GM19452 (cell line): Measurements from ENCODE around the gene DMRTA1.
"Not testable (repeated sequence)": the region's sequence is repeated elsewhere in the genome, so short reads cannot be mapped to it uniquely, and the experiment has no call there.

Experiments used
- ATAC-seq: cut with Tn5 transposase; IDR thresholded peaks from one replicate; pipeline ENCODE4 v1.9.1; 2021; ENCODE audit not compliant: unreplicated experiment

DMRTA1 gene

GRCh38 chr9:22446589-22446949 lies at the start of gene DMRTA1:
TSS of gene DMRTA1 (plus strand) at chr9:22446824. CDS start at chr9:22447066, 242 bp downstream.
- ATAC-seq = peak; percentile 21

GRCh38 chr9:22401671-22402070 lies 45.0 kb upstream of the DMRTA1 start:
- ATAC-seq = no peak

- no peak for ATAC-seq
Observed at GRCh38 chr9:22405869-22406659, 40.6 kb upstream of the DMRTA1 start.

DNA sequence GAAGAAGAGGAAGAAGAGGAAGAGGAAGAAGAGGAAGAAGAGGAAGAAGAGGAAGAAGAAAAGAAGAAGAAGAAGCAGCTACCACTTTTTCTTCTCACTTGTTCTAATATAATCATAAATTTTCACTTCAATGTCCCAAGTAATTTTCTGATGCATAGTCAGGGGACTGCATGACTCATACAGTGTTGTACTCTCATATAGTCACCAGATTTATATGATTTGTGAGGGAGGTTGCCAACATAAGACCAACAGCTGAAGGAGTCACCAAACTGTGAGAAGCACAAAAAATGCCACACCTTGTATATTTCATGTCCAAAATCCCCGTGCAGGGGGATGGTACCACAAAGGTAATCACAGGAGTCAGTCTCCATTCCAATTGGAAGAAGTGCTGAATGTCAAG lies 32.7 kb upstream of the DMRTA1 start:
- no peak for ATAC-seq

GRCh38 chr9:22415941-22416691 lies 30.5 kb upstream of the DMRTA1 start:
- ATAC-seq = no peak

DNA sequence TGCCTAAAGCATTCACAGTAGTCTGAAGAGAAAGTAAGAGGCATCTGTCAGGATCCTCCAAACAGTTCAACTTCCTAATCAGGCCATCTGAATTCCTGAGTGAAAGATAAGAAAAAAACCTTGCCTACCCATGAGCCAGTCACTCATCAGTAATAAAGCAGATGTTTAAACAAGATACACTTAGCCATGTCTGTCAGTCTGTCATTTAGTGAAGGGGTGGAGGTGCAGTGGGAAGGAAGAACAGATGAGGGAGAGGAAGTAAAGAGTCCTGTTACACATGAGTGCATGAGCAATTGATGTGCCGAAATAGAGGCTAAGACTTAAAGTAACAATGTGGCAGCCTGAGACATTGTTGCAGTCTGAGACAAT lies 29.9 kb upstream of the DMRTA1 start:
- ATAC-seq = no peak

DNA sequence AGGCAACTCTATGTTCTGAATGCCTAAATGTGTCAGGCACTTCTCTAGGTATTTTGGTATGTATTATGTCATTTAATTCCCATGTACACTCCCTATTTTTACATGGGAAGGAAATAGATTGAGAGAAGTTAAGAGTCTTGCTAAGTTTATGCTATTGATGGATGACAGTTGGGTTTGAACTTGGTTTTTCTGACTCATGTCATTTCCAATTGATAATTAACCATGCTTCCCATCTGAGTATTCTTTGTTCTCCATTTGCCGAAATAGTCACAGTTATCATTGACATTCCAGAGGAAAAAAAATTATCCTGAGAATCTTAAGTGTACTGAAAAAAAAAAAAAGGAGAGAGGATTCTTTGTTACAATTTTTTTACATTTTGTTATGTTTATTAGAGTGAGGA lies 23.1 kb upstream of the DMRTA1 start:
- no peak for ATAC-seq

DNA sequence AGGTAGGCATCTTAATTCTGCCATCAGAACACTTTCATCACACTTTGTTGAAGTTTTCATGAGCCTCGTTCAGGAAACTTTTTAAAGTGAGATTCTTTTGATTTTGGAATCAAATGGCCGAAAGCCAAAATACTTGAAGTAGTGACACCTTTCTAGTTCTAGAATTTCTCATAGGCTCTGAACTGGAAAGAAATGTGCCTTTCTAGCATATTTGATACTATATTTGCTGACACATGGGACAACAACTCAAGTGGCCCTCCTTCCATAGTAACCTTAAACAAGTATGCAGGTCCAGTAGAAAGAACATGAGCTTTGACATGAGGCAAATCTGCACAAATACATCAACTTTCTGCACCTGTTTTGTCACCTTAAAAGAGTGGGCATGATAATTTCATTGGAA lies 22.0 kb upstream of the DMRTA1 start:
- ATAC-seq = no peak

DNA sequence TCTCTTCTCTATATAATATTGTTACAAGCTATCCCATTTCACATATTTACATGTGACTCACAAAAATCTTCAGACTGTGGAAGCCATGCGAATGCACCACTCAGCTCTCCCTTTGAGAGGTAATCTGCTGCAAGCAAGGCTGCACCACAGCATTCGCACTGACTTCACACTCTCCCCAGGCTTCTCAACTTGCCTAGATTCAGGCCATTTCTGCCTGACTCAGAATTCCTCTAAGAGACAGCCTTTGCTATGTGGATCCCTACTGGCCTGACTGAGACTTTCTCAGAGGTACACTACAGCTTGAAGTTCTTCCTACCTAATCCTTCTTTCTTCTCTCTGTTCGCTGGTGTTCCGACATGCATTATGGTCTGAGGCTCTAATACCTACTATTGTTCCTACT lies 21.1 kb upstream of the DMRTA1 start:
- no peak for ATAC-seq

DNA sequence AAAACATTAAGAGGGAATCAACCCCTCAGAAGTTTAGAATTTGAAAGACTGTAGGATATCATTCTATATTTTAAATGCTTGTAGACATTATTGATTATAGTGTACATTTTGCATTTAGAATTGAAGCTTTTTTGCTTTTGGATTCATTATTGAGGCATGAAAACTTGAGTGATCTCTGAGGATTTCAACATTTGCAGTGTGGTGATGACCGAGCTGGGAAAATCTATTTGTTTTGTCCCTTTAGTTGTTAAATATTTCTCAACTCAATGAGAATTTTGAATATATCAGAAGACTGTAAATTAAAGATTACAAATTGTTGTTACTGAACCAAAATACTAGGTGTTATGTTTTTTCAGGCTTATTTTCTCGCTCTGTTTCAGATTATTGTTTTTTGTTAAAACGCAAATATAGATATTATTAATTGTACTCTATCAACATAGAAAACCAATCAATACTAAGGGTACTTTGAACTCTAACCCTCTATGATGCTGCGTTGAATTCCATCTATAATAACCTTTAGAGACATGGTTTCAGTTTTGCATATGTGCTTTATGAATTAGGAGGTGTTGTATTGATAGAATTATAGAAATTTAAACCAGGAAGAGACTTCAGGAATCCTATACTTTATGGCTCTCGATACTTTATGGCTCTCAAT lies 19.3 kb upstream of the DMRTA1 start:
- no peak for ATAC-seq

- ATAC-seq = no peak
Observed at GRCh38 chr9:22433691-22434090, 12.9 kb upstream of the DMRTA1 start.

GRCh38 chr9:22435252-22435651 lies 11.4 kb upstream of the DMRTA1 start:
- ATAC-seq = not testable (repeated sequence)

GRCh38 chr9:22437461-22438067 lies 9.1 kb upstream of the DMRTA1 start:
- not testable (repeated sequence) for ATAC-seq

DNA sequence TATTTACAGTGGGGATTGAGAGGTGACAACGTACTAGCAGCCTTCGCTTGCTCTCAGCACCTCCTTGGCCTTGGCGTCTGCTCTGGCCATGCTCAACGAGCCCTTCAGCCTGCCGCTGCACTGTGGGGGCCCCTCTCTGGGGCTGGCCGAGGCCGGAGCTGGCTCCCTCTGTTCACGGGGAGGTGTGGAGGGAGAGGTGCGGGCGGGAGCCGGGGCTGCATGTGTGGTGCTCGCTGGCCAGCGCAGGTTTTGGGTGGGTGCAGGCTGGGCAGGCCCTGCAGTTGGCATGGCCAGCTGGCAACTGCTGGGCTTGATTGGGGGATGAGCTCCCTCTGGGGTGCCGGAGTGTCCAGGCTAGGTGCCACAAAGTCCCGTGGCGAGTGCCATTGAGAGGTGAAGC lies 5.8 kb upstream of the DMRTA1 start:
- ATAC-seq = no peak

GRCh38 chr9:22446950-22447617 lies 460 bp downstream of the DMRTA1 start:
- peak; percentile 87 for ATAC-seq

GRCh38 chr9:22447618-22448305 lies 1.1 kb downstream of the DMRTA1 start:
- ATAC-seq = no peak

- no peak for ATAC-seq
Observed at GRCh38 chr9:22449719-22450118, 3.1 kb downstream of the DMRTA1 start.

GRCh38 chr9:22452415-22453010 lies 5.9 kb downstream of the DMRTA1 start:
- ATAC-seq = peak; percentile 65

DNA sequence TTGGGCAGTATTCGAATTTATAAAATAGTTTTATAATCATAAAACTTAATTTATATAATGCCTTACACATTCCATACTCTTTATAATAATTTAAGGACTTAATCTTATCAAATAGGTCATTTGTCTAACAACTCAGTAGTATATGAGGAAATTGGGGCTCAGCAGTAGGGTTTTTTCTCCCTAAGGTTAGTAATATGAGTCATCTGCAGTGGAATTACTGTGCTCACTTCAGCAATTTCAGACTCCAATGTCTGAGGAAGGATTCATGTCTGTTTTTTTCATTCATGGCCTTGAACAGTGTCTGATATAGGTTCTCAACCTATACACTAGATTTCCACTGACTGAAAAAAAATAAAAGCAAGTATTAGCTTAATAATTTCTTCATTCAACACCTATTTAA lies 7.4 kb downstream of the DMRTA1 start:
- no peak for ATAC-seq

- no peak for ATAC-seq
Observed at GRCh38 chr9:22455181-22455580, 8.6 kb downstream of the DMRTA1 start.
